Activated CD4-positive, alpha-beta T cell treated with anti-CD3 and anti-CD28 coated beads for 24 hours (primary cell): ENCODE data around the gene SERPINA3.

Source experiments
- DNase-seq, 2 donors: peaks; one replicate each; pipeline ENCODE4 v3.0.0-alpha.2; 2020; ENCODE audit warnings: low read depth in 2 of 2

SERPINA3 gene

GRCh38 chr14:94655169-94655710 is 43.0 kb downstream of the SERPINA3 start:
- DNase-seq = no peak

GRCh38 chr14:94656043-94656442 is 43.9 kb downstream of the SERPINA3 start:
- no peak for DNase-seq

DNA sequence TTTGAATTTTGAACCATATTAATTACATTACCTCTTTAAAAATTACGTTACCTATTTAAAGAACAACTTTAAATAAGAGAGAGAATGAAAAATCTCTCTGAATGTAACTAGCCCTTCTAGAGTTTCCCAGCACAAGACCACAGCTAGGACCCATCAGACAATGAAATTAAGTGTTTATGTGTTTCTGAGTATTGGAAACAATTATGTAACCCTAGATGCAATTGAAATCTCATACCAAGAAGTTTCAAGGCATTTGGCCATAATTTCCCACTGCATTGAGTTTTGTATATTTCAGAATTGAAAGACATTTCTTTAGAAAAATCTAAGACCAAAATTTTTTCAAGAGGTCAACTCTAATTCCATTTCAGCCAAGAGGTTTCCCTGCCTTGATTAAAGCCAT is 47.1 kb downstream of the SERPINA3 start:
- no peak for DNase-seq

DNA sequence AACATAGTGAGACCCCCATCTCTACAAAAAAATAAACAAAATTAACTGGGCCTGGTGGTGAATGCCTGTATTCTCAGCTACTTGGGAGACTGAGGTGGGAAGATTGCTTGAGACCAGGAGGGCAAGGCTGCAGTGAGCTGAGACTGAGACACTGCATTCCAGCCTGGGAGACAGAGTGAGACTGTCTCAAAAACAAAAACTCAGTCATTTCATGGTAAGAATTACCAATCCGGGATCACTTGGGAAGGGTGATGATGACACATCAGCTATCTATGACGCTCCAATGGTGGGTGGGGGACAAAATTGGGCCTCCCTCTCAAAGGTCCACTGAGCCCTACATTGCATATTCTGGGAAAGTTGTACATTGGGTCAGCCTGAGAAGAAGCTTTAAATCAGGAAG is 47.7 kb downstream of the SERPINA3 start:
- no peak for DNase-seq

DNA sequence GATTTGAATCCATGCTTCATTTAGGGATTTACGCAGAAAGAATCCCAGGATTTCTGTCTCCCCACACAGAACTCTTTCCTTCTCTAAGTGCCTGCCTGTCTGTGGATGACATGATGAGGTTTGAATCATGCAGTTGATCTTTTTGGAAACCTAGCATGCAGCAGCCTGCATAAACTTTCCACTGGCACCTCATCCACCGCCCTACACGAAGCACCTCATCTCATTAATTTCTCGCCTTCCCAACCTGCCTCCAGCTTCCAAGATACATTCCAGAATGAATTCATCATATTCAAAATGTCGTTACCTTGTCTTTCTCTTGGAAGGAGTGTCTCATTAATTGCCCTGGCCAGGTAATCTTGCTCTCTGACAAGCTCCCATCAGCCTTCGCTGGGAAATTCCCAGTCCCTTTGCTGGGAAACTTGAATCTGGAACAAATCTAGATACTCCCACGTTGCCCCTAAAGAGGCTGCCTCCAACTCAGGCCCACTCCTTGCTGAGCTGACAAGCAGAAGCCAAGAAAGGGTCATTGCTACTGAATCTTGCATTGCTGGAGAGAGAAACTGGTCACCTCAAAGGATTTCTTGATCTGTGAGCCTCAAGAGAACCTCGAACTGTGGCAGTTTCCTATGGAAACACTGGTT is 48.2 kb downstream of the SERPINA3 start:
- DNase-seq = no peak

GRCh38 chr14:94663538-94663937 is 51.3 kb downstream of the SERPINA3 start:
- DNase-seq = no peak

- no peak for DNase-seq
These were observed 51.9 kb downstream of the SERPINA3 start for GRCh38 chr14:94663965-94664704.

DNA sequence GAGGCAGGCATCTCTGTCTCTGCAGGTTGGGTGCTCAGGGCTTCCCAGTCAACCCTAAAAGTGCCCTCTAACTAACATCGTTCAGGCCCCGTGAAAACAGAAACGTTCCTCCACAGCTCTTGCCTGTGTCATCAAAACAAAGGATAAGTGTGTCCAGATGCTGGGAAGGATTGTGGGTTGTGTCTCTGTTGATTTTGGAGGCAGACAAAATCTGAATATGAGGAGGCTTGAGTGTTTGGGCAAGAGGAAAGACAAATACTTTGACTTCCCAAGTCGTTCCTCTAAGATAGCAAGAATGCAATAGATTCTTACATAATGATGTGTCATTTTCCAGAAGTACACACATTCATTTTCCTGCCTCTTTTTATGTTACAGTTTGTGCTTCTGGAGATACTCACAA is 52.9 kb downstream of the SERPINA3 start:
- no peak for DNase-seq

- DNase-seq = no peak
These were observed 53.4 kb downstream of the SERPINA3 start for GRCh38 chr14:94665544-94665943.

GRCh38 chr14:94670692-94671285 is 58.6 kb downstream of the SERPINA3 start:
- DNase-seq = no peak

DNA sequence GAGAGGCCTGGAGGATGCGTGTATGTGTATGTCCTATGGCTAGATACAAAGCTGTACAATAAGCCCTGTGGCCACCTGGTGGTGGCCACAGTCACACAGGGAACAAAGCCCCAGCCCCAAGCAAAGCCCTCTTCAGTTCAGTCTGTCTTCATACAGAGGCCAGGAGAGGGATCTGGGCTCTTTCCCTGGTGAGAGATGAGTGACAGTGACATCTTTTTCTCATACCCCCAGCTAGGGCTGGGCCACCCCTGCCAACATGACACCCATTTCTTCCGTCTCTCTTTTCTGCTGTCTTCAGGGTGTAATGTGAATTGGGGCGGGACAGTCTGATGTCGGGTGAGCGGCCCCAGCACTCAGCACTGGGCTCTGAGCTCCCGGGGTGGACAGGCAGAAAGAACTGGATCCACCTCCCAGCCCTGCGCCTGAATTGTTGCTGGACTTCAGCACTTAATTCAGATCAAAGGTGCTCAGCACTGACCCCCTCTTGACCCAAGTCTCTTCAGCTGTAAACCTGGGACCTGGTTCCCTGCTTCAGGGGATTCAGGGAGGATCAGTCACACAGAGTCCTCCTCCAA is 59.8 kb downstream of the SERPINA3 start:
- DNase-seq = no peak

DNA sequence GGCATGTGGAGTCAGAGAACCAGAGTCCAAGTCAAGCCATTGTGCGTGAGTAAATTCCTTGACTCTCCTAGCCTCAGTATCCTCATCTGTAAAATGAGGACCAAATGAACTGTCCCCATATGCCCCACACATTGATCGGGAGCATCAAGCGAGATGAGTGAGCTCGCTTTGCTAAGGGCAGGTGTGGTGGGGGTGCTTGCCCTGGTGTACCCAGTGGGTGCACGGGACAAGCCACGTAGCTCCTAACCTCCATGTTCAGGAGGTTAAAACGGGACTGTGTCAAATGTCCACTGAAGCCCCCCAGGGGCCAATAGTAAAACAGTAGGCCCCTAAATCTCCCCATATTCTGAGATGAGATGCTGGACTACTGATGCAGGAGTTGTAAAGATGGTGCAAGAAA is 60.9 kb downstream of the SERPINA3 start:
- DNase-seq = no peak
